H9 (cell line): ENCODE measurements around the gene WASHC1. TPM values are rescaled to one million over a fixed set of nuclear protein-coding genes. Genes with fewer than 3 reads are reported as not detected.
"Not testable (repeated sequence)": the region's sequence is repeated elsewhere in the genome, so short reads cannot be mapped to it uniquely, and the experiment has no call there.

ENCODE experiments used
- DNase-seq: peaks from one replicate; pipeline ENCODE4 v3.0.0-alpha.2; 2017
- H2AFZ ChIP-seq: one replicate; pipeline ENCODE4 v1.6.1; 2013; ENCODE audit warnings: mild to moderate bottlenecking, low read length, control low read depth, moderate library complexity
- H2AK5ac ChIP-seq: 2 replicates; pipeline ENCODE4 v1.6.1; 2013; ENCODE audit warnings: low read length, control low read depth, mixed read lengths; ENCODE audit not compliant: insufficient read length
- H2BK120ac ChIP-seq: one replicate; pipeline ENCODE4 v1.6.1; 2013; ENCODE audit warnings: low read depth, mild to moderate bottlenecking, low read length, control low read depth, inconsistent platforms; ENCODE audit not compliant: poor library complexity, severe bottlenecking
- H2BK12ac ChIP-seq: 2 replicates; pipeline ENCODE4 v1.6.1; 2013; ENCODE audit warnings: low read length, control low read depth, mixed read lengths, low read depth; ENCODE audit not compliant: insufficient read length
- H2BK15ac ChIP-seq: 2 replicates; pipeline ENCODE4 v1.6.1; 2013; ENCODE audit warnings: low read depth, low read length, control low read depth
- H2BK20ac ChIP-seq: one replicate; pipeline ENCODE4 v1.6.1; 2013; ENCODE audit warnings: low read depth, mild to moderate bottlenecking, low read length, control low read depth, inconsistent platforms; ENCODE audit not compliant: poor library complexity, severe bottlenecking
- H2BK5ac ChIP-seq: 2 replicates; pipeline ENCODE4 v1.6.1; 2013; ENCODE audit warnings: low read length, control low read depth, mixed read lengths; ENCODE audit not compliant: insufficient read length
- H3K14ac ChIP-seq: 2 replicates; pipeline ENCODE4 v1.6.1; 2013; ENCODE audit warnings: low read length, control low read depth; ENCODE audit not compliant: insufficient read depth
- H3K18ac ChIP-seq: 2 replicates; pipeline ENCODE4 v1.6.1; 2013; ENCODE audit warnings: low read depth, mild to moderate bottlenecking, mixed read lengths, low read length, control low read depth; ENCODE audit not compliant: insufficient read length
- H3K23ac ChIP-seq: 2 replicates; pipeline ENCODE4 v1.6.1; 2013; ENCODE audit warnings: low read length, control low read depth, mixed read lengths, low read depth; ENCODE audit not compliant: insufficient read length
- H3K23me2 ChIP-seq: 2 replicates; pipeline ENCODE4 v1.6.1; 2013; ENCODE audit warnings: low read depth, mild to moderate bottlenecking, mixed read lengths, low read length, control low read depth; ENCODE audit not compliant: insufficient read length, poor library complexity, severe bottlenecking
- H3K27ac ChIP-seq: 2 replicates; pipeline ENCODE4 v1.5.1; 2013; ENCODE audit warnings: low read length, control low read depth, mixed read lengths, low read depth; ENCODE audit not compliant: insufficient read length
- H3K27me3 ChIP-seq: 2 replicates; pipeline ENCODE4 v1.6.1; 2013; ENCODE audit warnings: low read length, control low read depth, inconsistent platforms; ENCODE audit not compliant: insufficient read depth
- H3K4ac ChIP-seq: 2 replicates; pipeline ENCODE4 v1.6.1; 2013; ENCODE audit warnings: low read depth, mild to moderate bottlenecking, control low read depth, inconsistent platforms, low read length, moderate library complexity
- H3K4me1 ChIP-seq: 2 replicates; pipeline ENCODE4 v1.6.1; 2013; ENCODE audit warnings: low read length, control low read depth, inconsistent platforms; ENCODE audit not compliant: insufficient read depth
- H3K4me2 ChIP-seq: 2 replicates; pipeline ENCODE4 v1.6.1; 2013; ENCODE audit warnings: low read length, control low read depth, mixed read lengths; ENCODE audit not compliant: insufficient read length, insufficient read depth
- H3K56ac ChIP-seq: 2 replicates; pipeline ENCODE4 v1.6.1; 2013; ENCODE audit warnings: low read depth, mild to moderate bottlenecking, mixed read lengths, low read length, control low read depth; ENCODE audit not compliant: insufficient read length
- H3K79me1 ChIP-seq: 2 replicates; pipeline ENCODE4 v1.6.1; 2013; ENCODE audit warnings: low read depth, mild to moderate bottlenecking, moderate library complexity, low read length, control low read depth, inconsistent platforms; ENCODE audit not compliant: insufficient read depth, poor library complexity, severe bottlenecking
- H3K79me2 ChIP-seq: 2 replicates; pipeline ENCODE4 v1.6.1; 2013; ENCODE audit warnings: low read length, control low read depth, inconsistent platforms; ENCODE audit not compliant: insufficient read depth
- H3K9ac ChIP-seq: 2 replicates; pipeline ENCODE4 v1.6.1; 2013; ENCODE audit warnings: low read length, control low read depth, mixed read lengths; ENCODE audit not compliant: insufficient read length; ENCODE audit errors: extremely low read depth
- H3K9me3 ChIP-seq: one replicate; pipeline ENCODE4 v1.6.1; 2013; ENCODE audit warnings: low read depth, low read length, inconsistent platforms; ENCODE audit not compliant: control insufficient read depth
- H3T11ph ChIP-seq: one replicate; pipeline ENCODE4 v1.6.1; 2013; ENCODE audit warnings: mild to moderate bottlenecking, low read length, control low read depth, inconsistent platforms
- H4K20me1 ChIP-seq: one replicate; pipeline ENCODE4 v1.6.1; 2013; ENCODE audit not compliant: control insufficient read depth, insufficient read length, insufficient read depth
- H4K5ac ChIP-seq: 2 replicates; pipeline ENCODE4 v1.6.1; 2013; ENCODE audit warnings: low read depth, mild to moderate bottlenecking, mixed read lengths, low read length, control low read depth; ENCODE audit not compliant: insufficient read length
- H4K8ac ChIP-seq: replicated peaks from 2 replicates; pipeline ENCODE4 v1.6.1; 2013; ENCODE audit warnings: low read length, control low read depth, mixed read lengths, low read depth; ENCODE audit not compliant: insufficient read length
- H4K91ac ChIP-seq: 2 replicates; pipeline ENCODE4 v1.6.1; 2013; ENCODE audit warnings: low read depth, mild to moderate bottlenecking, moderate library complexity, mixed read lengths, low read length, control low read depth; ENCODE audit not compliant: insufficient read length
- H3K27ac Mint-ChIP-seq, 3 experiments: 2 replicates in 2 of 3; 3 replicates in 1 of 3; pipeline ENCODE4 v1.8.0; 2020 to 2021; ENCODE audit warnings: mixed read lengths in 3 of 3, mild to moderate bottlenecking in 1 of 3, moderate library complexity in 1 of 3
- H3K27me3 Mint-ChIP-seq: 2 replicates; pipeline ENCODE4 v1.8.0; 2021; ENCODE audit warnings: low read depth, mild to moderate bottlenecking, moderate library complexity, mixed read lengths
- H3K36me3 Mint-ChIP-seq, 3 experiments: 2 replicates in 2 of 3; 3 replicates in 1 of 3; pipeline ENCODE4 v1.8.0; 2020 to 2021; ENCODE audit warnings: low read depth in 3 of 3, mixed read lengths in 3 of 3; ENCODE audit not compliant: insufficient read depth in 1 of 3
- H3K4me1 Mint-ChIP-seq, 2 experiments: 2 replicates each; pipeline ENCODE4 v1.8.0; 2020; ENCODE audit warnings: mixed read lengths in 2 of 2
- H3K4me3 Mint-ChIP-seq, 2 experiments: 2 replicates in 1 of 2; 3 replicates in 1 of 2; pipeline ENCODE4 v1.8.0; 2020 to 2021; ENCODE audit warnings: mild to moderate bottlenecking in 2 of 2, mixed read lengths in 2 of 2, moderate library complexity in 1 of 2
- H3K9me3 Mint-ChIP-seq, 2 experiments: 2 replicates in 1 of 2; 3 replicates in 1 of 2; pipeline ENCODE4 v1.8.0; 2020; ENCODE audit warnings: mild to moderate bottlenecking in 2 of 2, mixed read lengths in 2 of 2, moderate library complexity in 1 of 2
- WGBS: extraction: QIAGEN DNeasy Blood & Tissue Kit; methylation state at CpG from one replicate; pipeline ENCODE4 v1.1.7; 2013; ENCODE audit warnings: missing lambda C conversion rate, low lambda C conversion rate, mixed read lengths; ENCODE audit not compliant: insufficient read length; ENCODE audit errors: extremely low coverage; 5-methylcytosine and 5-hydroxymethylcytosine counted together
- total RNA-seq: library from RNA; stranded (reverse); gene quantifications from 2 replicates; pipeline ENCODE4 v1.2.1, GENCODE V29; 2021

The WASHC1 gene
- total RNA-seq, 1 experiment from 2014 or later = 9.2 TPM

DNA sequence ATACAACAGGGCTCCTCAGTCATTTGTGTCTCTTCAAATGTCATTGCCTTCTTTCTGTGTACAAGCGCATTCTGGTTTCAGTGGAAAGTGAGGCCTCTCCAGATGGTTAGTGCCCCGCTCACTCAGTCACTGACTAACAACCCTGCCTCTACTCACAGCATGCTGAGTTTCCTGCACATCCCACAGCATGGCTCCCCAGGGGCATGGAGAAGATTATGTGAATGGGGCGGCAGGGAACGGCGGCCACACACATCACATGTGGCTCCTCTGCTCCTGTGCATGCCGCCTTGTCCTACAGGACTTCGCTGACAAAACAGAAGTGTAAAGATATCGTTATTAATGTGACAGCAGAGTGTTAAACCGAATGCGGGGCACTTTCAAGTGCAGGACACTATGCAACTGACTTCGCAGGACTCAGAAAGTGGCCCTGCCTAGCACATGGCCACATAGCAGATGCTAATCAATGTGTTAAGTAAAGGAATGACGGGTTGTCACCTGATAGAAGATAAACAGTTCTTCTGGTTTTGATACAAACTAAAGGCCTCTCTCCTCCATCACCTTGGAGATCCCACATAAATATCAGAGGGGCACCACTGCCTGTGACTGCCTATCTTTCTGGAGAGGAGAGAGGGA, 17.5 kb upstream of the WASHC1 start:
- H3K27me3 Mint-ChIP-seq, H3K9ac ChIP-seq, H2BK20ac ChIP-seq, H3K23ac ChIP-seq, H3K79me2 ChIP-seq, H3K18ac ChIP-seq, H3K79me1 ChIP-seq, H3K9me3 ChIP-seq, H3K4me1 Mint-ChIP-seq, H2BK5ac ChIP-seq, H2AFZ ChIP-seq, H3K36me3 Mint-ChIP-seq, H3T11ph ChIP-seq, H3K4me2 ChIP-seq, H4K8ac ChIP-seq, H3K27me3 ChIP-seq, H3K27ac ChIP-seq, DNase-seq, H4K91ac ChIP-seq, H3K4me1 ChIP-seq, H3K4ac ChIP-seq, H2BK15ac ChIP-seq, H2AK5ac ChIP-seq, H4K5ac ChIP-seq, H2BK12ac ChIP-seq, H3K9me3 Mint-ChIP-seq, H3K27ac Mint-ChIP-seq, H3K56ac ChIP-seq, H4K20me1 ChIP-seq, H3K14ac ChIP-seq, H2BK120ac ChIP-seq, H3K23me2 ChIP-seq, H3K4me3 Mint-ChIP-seq: not testable (repeated sequence)
- WGBS = no CpG with 5 or more reads among the region's 12 CpGs

DNA sequence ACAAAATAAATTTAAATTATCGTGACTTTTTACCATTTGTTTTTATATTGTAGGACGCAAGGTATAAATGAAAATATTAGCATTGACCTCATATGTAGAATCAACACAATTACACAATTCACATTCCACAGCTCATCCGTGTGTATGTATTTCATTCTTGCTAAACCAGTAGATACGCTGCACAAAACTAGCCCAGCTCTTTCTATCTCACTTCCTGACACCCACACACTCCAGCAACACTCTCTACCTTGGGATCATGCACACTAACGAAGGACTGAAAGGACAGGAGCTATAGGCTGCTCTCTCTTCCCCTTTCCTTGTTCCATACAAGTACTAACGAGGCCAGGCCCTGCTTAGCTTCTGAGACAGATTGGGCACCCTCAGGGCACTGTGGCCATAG, 16.9 kb upstream of the WASHC1 start:
- DNase-seq, H3K27ac Mint-ChIP-seq, H3K23ac ChIP-seq, H3K4me2 ChIP-seq, H2BK120ac ChIP-seq, H3K4me1 ChIP-seq, H3K9me3 ChIP-seq, H3K27me3 ChIP-seq, H3K27me3 Mint-ChIP-seq, H3K14ac ChIP-seq, H2BK15ac ChIP-seq, H2BK5ac ChIP-seq, H4K8ac ChIP-seq, H3K9ac ChIP-seq, H4K91ac ChIP-seq, H3K18ac ChIP-seq, H3K79me2 ChIP-seq, H3K56ac ChIP-seq, H3K4me3 Mint-ChIP-seq, H3K23me2 ChIP-seq, H2BK12ac ChIP-seq, H3K27ac ChIP-seq, H2AK5ac ChIP-seq, H3K79me1 ChIP-seq, H3K9me3 Mint-ChIP-seq, H3T11ph ChIP-seq, H3K4me1 Mint-ChIP-seq, H2BK20ac ChIP-seq, H3K36me3 Mint-ChIP-seq, H3K4ac ChIP-seq, H2AFZ ChIP-seq, H4K20me1 ChIP-seq, H4K5ac ChIP-seq: not testable (repeated sequence)
- WGBS = no CpG with 5 or more reads among the region's 6 CpGs
